Hematopoietic multipotent progenitor cell treated with erythropoietin and hydrocortisone succinate and interleukin-3 and kit ligand, for 17 days (in vitro differentiated cells): ENCODE data around the gene FOXJ2.
"Not testable (repeated sequence)": the region's sequence is repeated elsewhere in the genome, so short reads cannot be mapped to it uniquely, and the experiment has no call there.

Source experiments
- DNase-seq: peaks from one replicate; pipeline ENCODE4 v3.0.0-alpha.2; 2015; ENCODE audit warnings: low spot score

FOXJ2 gene

GRCh38 chr12:8030189-8030588 is 2.3 kb upstream of the FOXJ2 start:
- no peak for DNase-seq

GRCh38 chr12:8031017-8031416 is 1.5 kb upstream of the FOXJ2 start:
- DNase-seq = not testable (repeated sequence)

DNA sequence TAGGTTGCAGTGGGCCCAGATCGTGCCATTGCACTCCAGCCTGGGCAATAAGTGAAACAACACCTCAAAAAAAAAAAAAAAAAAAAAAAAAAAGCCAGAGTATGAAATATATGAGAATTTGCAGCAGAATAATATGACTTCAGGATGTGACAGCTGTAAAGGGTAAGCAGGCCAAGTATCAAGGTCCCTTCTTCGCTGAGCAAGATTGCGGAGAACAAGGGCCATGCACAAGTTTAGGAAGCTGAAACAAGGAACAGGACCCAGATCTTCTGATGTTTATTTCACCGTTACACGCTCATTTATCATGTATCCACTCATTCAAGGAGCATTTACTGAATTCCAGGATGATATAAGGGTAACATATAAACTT is 659 bp upstream of the FOXJ2 start:
- no peak for DNase-seq

DNA sequence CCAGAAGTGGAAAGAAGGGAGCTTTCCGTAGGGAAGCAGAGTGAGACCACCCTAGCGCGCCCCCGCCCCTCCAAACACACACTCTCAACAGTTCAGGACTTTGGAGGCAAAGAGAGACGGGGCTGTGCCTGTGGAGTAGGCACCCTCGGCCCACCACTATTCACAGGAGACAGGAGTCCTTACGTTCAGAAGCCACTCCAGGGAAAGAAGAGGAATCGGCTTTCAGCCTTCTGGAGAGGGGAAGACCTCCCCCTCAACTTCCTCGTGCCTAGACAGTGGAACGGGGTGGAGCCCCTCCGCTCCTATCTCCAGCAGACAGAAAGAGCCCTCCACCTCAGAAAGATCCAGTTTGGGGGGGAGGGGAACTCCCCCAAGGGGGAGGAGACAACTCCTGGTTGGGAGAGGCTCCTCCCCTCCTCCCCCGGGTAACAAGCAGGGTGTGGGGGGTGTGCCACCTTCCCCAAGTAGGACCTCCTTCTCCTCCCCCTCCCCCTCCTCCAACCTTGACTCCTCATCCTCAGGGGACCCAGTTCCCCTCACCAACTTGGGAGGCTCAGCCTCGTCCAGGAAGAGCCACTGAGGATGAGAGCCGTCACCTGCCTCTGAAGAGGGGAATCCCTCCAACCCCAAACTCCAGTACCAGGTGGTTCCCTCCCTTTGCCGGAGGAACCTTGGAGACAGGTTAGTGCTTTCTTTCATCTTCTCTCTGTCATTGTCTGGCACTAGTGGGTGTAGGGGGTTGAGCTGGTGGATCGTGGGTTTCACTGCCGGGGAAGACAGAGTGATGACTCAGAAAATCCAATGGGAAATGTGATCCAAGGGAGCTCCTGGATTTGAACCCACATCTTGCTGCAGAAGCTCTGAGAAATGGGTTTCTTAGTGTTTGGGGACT is 883 bp downstream of the FOXJ2 start:
- peak; percentile 85 for DNase-seq

DNA sequence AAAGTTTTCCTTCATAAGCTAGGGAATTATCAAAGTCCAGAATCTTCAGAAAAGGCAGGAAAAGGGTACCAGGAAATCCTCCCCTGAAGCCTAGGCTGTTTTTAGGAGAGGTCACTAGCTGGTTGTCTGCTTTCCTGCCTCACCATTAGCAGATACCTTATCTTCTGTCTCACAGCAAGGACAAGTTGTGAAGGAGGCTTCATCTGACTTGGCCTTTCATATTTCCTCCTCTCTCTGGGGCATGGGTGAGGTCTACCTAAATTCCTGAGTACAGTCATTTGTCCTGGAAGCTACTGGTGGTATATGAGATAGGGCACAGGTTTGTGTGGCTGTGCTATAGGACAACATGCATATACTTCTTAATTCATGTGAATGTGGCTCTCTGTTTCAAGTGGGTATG is 2.3 kb downstream of the FOXJ2 start:
- peak; percentile 69 for DNase-seq

GRCh38 chr12:8035440-8036010 is 3.0 kb downstream of the FOXJ2 start:
- DNase-seq = no peak

DNA sequence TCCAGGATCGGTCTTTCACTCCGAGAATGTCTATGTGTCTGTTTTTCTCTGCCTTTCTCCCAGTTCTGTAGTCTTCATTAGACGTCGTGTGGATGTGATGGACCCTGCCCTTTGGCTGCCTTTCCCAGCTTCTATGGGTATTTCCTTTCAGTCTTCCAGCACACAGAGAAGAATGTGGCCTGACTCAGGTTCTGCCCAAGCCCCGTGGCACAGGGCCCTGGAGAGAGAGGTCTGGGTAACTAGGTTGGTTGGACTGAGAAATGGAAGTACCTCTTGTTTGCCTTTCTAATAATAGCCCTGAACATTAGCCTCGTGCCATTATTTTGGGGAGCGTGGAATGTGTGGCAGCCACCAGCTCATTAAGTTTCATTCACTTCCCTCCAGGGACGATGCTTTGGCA is 3.8 kb downstream of the FOXJ2 start:
- DNase-seq = no peak

GRCh38 chr12:8037046-8037663 is 4.6 kb downstream of the FOXJ2 start:
- DNase-seq = no peak

GRCh38 chr12:8037947-8038346 is 5.4 kb downstream of the FOXJ2 start:
- DNase-seq = no peak

DNA sequence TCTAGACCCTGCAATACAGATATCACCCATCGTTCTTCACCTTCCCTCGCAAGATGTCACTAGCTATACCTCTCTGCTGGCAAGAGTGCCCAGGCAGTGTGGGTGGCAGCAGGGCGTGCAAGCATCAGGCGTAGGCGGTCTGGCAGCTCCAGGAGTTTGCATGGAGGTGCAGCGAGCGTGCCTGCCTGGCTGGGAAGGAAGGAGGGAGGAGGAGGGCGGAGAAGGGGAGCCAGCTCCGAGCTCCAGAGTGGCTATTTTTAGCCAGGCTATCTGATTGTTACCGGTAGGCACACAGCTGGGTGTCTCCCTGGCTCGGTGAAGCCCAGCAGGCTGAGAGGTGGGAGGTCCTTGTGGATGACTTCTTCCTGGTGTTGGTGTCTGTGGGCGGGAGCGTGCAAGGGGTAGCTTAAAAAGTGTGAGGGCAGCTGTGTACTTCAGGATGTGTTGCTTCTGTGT is 6.2 kb downstream of the FOXJ2 start:
- DNase-seq = no peak

DNA sequence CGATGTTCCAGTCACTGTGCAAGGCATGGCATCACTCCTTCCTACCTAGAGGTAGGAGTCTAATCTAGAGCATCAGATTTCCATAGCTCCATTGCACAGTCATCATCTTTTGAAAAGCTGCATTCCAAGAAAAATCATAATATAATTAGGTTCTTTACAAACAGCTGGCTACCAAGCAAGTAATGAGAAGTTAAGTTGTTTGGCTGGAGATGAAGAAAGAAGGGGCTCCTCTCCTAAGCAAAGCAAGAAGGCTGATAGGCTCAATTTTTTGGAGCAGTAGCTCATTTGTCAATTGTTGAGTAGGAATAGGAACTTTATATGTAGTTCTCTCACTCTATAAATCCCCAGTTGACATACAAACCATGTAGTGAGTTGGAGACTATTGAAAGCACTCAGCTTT is 8.3 kb downstream of the FOXJ2 start:
- DNase-seq = no peak

- DNase-seq = peak; percentile 81
Measured at GRCh38 chr12:8045952-8046944, 13.7 kb downstream of the FOXJ2 start.

DNA sequence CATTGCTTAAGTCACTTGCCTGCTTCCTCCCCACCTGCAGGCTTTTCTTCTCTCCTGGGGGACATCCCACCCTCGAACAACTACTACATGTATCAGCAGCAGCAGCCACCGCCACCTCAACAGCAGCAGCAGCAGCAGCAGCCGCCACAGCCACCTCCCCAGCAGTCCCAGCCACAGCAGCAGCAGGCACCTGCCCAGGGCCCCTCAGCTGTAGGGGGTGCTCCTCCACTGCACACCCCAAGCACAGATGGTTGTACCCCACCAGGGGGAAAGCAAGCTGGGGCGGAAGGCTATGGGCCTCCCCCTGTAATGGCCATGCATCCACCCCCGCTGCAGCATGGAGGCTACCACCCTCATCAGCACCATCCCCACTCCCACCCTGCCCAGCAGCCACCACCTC is 15.3 kb downstream of the FOXJ2 start:
- no peak for DNase-seq

- no peak for DNase-seq
Measured at GRCh38 chr12:8048906-8049305, 16.4 kb downstream of the FOXJ2 start.

GRCh38 chr12:8050600-8051250 is 18.2 kb downstream of the FOXJ2 start:
- DNase-seq = no peak

GRCh38 chr12:8052679-8053078 is 20.2 kb downstream of the FOXJ2 start:
- DNase-seq = no peak

GRCh38 chr12:8054816-8055215 is 22.3 kb downstream of the FOXJ2 start:
- DNase-seq = no peak

DNA sequence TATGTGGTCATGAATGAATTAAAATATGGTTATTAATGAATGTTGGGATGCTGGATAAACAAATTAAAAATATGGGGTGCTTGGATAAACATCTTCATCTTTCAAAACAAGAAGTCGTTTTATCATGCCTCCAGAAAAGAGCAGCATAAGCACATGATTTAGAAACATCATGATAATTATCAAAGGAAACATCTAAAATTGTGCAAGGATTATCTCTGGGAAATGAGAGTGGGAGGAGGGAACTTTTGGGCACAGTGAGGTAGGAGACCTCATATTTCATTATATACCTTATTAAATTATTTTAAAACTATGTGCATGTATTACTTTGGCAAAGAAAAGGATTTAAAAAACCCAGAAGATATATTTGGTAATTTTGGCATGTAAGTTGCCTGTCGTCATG is 24.8 kb downstream of the FOXJ2 start:
- DNase-seq = no peak

- no peak for DNase-seq
Measured at GRCh38 chr12:8057839-8058238, 25.3 kb downstream of the FOXJ2 start.

- no peak for DNase-seq
Measured at GRCh38 chr12:8058506-8058905, 26.0 kb downstream of the FOXJ2 start.

GRCh38 chr12:8064131-8064530 is 31.6 kb downstream of the FOXJ2 start:
- no peak for DNase-seq
